ENCODE measurements around the gene CEP120.
"Not testable (repeated sequence)": the region's sequence is repeated elsewhere in the genome, so short reads cannot be mapped to it uniquely, and the experiment has no call there.

Gene CEP120

DNA sequence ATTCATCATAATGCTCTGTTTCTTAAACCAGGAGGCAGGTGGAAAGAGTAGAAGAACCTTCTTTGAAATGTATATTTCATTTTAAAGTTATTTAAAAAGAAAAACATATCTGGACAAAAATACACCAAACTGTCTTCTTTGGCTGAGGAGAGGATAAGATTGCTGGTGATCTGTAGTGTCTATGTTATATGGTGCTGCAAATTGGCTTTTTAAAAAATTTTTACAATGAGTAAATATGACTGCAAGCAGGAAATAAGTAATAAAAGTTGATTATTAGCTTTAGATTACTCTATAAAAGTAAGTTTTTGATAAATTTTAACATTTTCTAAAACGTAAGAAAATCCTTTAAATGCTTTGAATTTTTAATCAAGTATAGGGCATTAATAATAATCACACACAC is 64.9 kb downstream of the CEP120 start:
- Histone ChIP-seq H3K4me3 (no peak overlapping the region), H3K9me3 (replicated peaks in 1 of 11) (peaks cover 9 to 20% (median 16%) of the 10 kb centered on the region in 11 experiments; a peak in 19 of 22 replicates), H3K4me1 (peaks cover 0 to 19% (median 5%) of the 10 kb centered on the region in 10 experiments; a peak in 6 of 20 replicates), H3K27me3 (no peaks in the 10 kb centered on the region), H3K27ac (no peak overlapping the region), H3K4me2 (no peak overlapping the region), H3K36me3 (peaks cover 33 to 62% (median 52%) of the 10 kb centered on the region in 11 experiments; a peak in 21 of 22 replicates), H4K20me1 (no peaks in the 10 kb centered on the region), H3K9ac (no peak overlapping the region)
- no peak for TF ChIP-seq Cebpa-rat (IDR thresholded peaks at IDR 0.05)

DNA sequence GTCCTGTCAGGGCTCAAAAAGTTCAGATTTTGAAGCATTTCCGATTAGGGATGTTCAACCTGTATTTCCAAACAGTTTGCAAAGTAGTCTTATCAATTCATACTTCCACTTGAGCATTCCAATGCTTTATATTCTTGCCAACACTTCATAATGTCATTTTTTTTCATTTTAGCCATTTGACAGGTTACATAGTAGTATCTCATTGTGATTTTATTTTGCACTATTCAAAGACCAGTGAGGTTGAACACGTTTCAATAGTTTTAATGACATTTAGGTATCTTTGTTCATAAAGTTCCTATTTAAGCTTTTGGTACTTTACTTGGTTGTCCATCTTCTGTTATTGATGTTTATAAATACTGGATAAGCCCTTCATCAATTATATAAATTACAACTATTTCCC is 71.4 kb downstream of the CEP120 start:
- no peak for TF ChIP-seq Cebpa-rat (IDR thresholded peaks at IDR 0.05)
- Histone ChIP-seq H3K27me3 (no peaks in the 10 kb centered on the region), H3K27ac (no peak overlapping the region), H3K9me3 (replicated peaks in 1 of 11) (peaks cover 8 to 12% (median 9%) of the 10 kb centered on the region in 11 experiments; a peak in 18 of 22 replicates), H3K36me3 (peaks cover 28 to 45% (median 37%) of the 10 kb centered on the region in 11 experiments), H4K20me1 (no peaks in the 10 kb centered on the region), H3K9ac (no peak overlapping the region), H3K4me3 (no peak overlapping the region), H3K4me1 (peaks cover 0 to 11% (median 0%) of the 10 kb centered on the region in 10 experiments; a peak in 2 of 20 replicates), H3K4me2 (no peak overlapping the region)

DNA sequence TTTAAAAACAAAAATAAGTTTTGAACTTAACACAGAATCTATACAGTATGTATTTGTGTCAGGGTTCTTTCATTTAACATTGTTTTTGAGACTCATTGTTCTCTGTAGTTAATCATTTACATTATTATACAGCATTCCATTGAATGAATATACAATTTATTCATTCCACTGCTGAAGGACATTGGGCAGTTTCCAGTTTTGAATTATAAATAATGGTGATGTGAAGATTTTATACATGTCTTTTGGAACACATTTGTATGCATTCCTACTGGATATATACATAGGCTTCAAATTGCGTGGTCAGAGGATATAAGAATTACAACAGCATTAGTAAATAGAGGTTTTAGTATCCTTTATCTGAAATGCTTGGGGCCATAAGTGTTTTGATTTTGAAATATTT is 72.0 kb downstream of the CEP120 start:
- H3K9me3 ChIP-seq (replicated peaks in 1 of 11), result peaks cover 2 to 6% (median 3%) of the 10 kb centered on the region in 11 experiments; a peak in 18 of 22 replicates
- no peaks in the 10 kb centered on the region for H4K20me1 ChIP-seq
- H3K27me3 ChIP-seq, result no peaks in the 10 kb centered on the region
- H3K9ac ChIP-seq, result no peak overlapping the region
- peaks cover 27 to 45% (median 36%) of the 10 kb centered on the region in 11 experiments for H3K36me3 ChIP-seq
- H3K4me3 ChIP-seq, result no peak overlapping the region
- H3K4me2 ChIP-seq, result no peak overlapping the region
- no peak for TF ChIP-seq Cebpa-rat (IDR thresholded peaks at IDR 0.05)
- H3K4me1 ChIP-seq, result peaks cover 0 to 11% (median 0%) of the 10 kb centered on the region in 10 experiments; a peak in 2 of 20 replicates
- no peak overlapping the region for H3K27ac ChIP-seq

DNA sequence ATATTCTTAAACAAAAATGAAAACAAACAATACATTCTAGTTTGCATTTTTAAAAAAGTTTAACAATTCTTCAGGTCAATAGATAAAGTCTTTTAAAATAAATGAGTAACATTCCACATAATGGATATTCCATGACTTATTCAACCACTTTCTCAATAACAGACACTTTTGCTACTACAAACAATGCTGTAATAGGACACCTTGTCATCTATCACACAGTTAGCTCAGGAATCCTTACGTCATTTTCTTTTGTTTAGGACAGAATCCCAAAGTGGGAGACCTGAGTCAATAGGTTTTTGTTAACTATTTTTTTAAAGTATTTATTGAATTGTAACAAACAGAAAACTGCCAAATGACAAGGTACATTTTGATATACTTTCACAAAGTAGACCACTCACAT is 72.5 kb downstream of the CEP120 start:
- Histone ChIP-seq H3K9me3 (replicated peaks in 1 of 11) (peaks cover 0 to 4% (median 0%) of the 10 kb centered on the region in 11 experiments; a peak in 3 of 22 replicates), H3K4me1 (peaks cover 0 to 11% (median 0%) of the 10 kb centered on the region in 10 experiments; a peak in 2 of 20 replicates), H3K27ac (no peak overlapping the region), H3K9ac (no peak overlapping the region), H4K20me1 (no peaks in the 10 kb centered on the region), H3K4me2 (no peak overlapping the region), H3K27me3 (no peaks in the 10 kb centered on the region), H3K4me3 (no peak overlapping the region), H3K36me3 (peaks cover 27 to 45% (median 34%) of the 10 kb centered on the region in 11 experiments; a peak in 21 of 22 replicates)
- no peak for TF ChIP-seq Cebpa-rat (IDR thresholded peaks at IDR 0.05)

DNA sequence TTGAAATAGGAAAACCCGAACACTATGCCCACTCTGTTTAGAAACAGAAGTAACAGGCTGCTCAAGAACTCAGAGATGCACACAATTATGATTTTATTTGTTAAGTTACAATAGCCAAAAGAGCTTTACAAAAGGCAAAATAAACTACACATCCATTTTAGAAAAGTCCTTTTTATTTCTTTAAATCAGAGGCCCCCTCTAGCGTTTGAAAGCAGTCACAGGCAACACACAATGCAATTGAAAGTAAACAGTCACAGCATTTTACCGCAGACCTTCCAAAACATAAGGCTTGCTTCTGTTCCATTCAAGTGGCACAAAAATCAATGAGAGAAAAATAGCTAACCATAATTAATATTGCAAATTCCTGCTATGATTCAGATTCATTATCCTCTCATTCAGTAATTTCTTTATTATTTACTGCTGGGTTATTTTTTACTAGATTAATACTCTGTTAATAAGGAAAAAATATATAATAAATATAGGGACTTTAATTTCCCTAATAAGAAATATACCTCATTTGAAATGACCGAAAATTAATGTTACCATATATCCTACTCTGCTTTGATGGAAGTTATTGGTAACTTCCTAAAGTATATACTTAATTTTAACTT is 78.3 kb downstream of the CEP120 start:
- Histone ChIP-seq H3K4me2 (no peak overlapping the region), H4K20me1 (no peaks in the 10 kb centered on the region), H3K4me3 (no peak overlapping the region), H3K4me1 (no peaks in the 10 kb centered on the region), H3K9me3 (replicated peaks in 1 of 11) (no peaks in the 10 kb centered on the region), H3K9ac (no peak overlapping the region), H3K36me3 (peaks cover 21 to 44% (median 32%) of the 10 kb centered on the region in 11 experiments; a peak in 21 of 22 replicates), H3K27ac (no peak overlapping the region), H3K27me3 (no peaks in the 10 kb centered on the region)
- no peak for TF ChIP-seq Cebpa-rat (IDR thresholded peaks at IDR 0.05)

DNA sequence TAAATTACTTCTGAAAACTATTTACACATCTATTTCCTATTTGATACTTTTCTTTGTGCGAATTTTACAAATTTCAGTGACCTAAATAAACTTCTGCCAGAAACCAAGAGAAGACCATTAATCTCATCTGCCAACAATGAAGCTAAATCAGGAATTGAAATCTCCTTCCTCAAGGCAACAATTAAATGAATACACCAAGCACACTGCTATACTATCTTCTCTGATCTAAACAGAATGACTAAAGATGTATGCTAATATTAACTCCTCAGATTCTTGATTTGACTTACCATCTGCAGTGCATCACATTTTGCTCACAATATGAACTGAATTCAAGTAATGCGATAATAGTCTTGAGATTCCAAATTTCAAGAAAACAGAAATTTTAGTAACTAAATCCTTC is 82.3 kb downstream of the CEP120 start:
- Histone ChIP-seq H3K9ac (no peak overlapping the region), H3K9me3 (replicated peaks in 1 of 11) (no peaks in the 10 kb centered on the region), H3K4me2 (no peak overlapping the region), H3K27ac (no peak overlapping the region), H3K27me3 (no peaks in the 10 kb centered on the region), H3K4me3 (no peak overlapping the region), H3K36me3 (peaks cover 0 to 8% (median 0%) of the 10 kb centered on the region in 11 experiments; a peak in 1 of 22 replicates), H3K4me1 (no peaks in the 10 kb centered on the region), H4K20me1 (no peaks in the 10 kb centered on the region)
- TF ChIP-seq Cebpa-rat (IDR thresholded peaks at IDR 0.05), result no peak

DNA sequence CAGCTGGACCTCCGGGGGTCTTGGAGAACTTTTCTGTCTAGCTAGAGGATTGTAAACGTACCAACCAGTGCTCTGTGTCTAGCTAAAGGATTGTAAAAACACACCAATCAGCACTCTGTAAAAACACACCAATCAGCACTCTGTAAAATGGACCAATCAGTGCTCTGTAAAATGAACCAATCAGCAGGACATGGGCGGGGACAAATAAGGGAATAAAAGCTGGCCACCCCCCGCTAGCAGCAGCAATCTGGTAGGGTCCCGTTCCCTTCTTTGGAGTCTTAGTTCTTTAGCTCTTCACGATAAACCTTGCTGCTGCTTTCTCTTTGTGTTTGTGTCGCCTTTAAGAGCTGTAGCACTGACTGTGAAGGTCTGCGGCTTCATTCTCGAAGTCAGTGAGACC is 114.8 kb downstream of the CEP120 start:
- H3K4me2 ChIP-seq, H3K27me3 ChIP-seq, H3K9ac ChIP-seq: not testable (repeated sequence)

DNA sequence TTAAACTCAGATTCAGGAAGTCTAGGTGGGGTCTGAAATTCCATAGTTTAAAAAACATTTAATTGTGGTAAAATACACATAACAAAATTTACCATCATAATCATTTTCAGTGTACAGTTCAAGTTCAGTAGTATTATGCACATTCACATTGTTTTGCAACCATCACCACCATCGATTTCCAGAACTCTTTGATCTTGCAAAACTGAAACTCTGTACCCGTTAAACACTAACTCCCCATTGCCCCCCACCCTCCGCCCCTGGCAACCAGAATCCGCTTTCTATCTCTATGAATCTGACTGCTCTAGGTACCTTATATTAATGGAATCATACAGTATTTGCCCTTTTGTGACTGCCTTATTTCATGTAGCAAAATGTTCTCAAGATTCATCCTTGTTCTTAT is 117.5 kb downstream of the CEP120 start:
- Histone ChIP-seq H3K4me3 (no peak overlapping the region), H3K4me2 (no peak overlapping the region), H3K27me3 (no peaks in the 10 kb centered on the region), H4K20me1 (no peaks in the 10 kb centered on the region), H3K9me3 (replicated peaks in 1 of 11) (peaks cover 0 to 5% (median 0%) of the 10 kb centered on the region in 11 experiments; a peak in 1 of 22 replicates), H3K27ac (no peak overlapping the region), H3K4me1 (no peaks in the 10 kb centered on the region), H3K36me3 (no peaks in the 10 kb centered on the region), H3K9ac (no peak overlapping the region)
- no peak for TF ChIP-seq Cebpa-rat (IDR thresholded peaks at IDR 0.05)

More for the DNA sequence above, 114.8 kb downstream of the CEP120 start:
- H4K20me1 ChIP-seq; H3K4me1 ChIP-seq; H3K36me3 ChIP-seq; H3K27ac ChIP-seq; H3K9me3 ChIP-seq (replicated peaks in 1 of 11); H3K4me3 ChIP-seq: not testable (repeated sequence)

DNA sequence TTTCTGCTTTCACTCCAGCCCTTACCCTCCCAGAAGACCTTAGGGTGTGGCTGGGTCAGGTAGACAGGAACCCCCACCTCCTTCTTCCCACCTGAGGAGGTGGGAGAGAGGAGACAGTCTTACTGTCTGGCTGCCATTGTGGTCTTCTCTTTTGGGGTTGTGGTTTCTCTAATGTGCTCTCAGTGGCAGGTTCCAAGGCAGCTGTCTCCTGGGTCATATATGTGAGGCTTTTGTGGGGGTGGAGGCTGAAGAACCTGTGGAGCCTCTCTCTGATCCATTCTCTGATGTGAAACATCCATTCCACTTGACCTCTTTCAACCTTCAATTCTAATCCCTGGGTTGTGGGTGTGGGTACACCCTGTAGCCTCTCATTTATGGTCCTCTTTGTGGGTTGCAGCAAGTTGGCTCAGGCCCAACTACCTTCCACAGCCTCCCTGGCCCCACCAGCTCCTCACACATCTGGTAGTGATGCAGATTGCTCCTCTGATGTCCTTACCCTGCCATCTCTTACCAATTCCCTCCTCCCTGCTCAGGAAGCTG is 118.4 kb downstream of the CEP120 start:
- Histone ChIP-seq H3K9ac (no peak overlapping the region), H3K36me3 (no peaks in the 10 kb centered on the region), H3K27me3 (no peaks in the 10 kb centered on the region), H3K4me3 (no peak overlapping the region), H3K9me3 (replicated peaks in 1 of 11) (peaks cover 4 to 13% (median 7%) of the 10 kb centered on the region in 11 experiments; a peak in 12 of 22 replicates), H3K4me2 (no peak overlapping the region), H3K4me1 (no peaks in the 10 kb centered on the region), H4K20me1 (no peaks in the 10 kb centered on the region), H3K27ac (no peak overlapping the region)
- TF ChIP-seq Cebpa-rat (IDR thresholded peaks at IDR 0.05), result no peak

DNA sequence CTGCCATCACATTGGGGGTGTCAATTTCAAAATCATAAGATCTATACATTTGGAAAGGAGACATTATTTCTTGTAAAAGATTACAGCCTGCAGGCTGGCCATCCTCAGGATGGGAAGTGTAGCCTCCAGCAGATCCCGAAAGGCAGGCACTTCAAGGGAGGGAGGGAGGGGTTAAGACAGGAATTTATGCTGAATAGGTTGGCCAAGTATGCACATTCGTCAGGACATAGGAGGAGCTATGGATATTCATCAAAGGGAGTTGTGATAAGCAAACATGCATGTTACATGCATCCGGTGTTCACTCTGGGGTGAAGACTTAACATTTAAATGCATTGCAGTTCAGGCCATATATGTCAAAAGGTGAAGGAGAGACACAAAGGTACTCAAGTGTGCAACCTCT is 119.4 kb downstream of the CEP120 start:
- Histone ChIP-seq H3K27ac (no peak overlapping the region), H4K20me1 (no peaks in the 10 kb centered on the region), H3K27me3 (no peaks in the 10 kb centered on the region), H3K36me3 (no peaks in the 10 kb centered on the region), H3K9ac (no peak overlapping the region), H3K4me3 (no peak overlapping the region), H3K4me1 (no peaks in the 10 kb centered on the region), H3K9me3 (replicated peaks in 1 of 11) (peaks cover 11 to 21% (median 13%) of the 10 kb centered on the region in 11 experiments; a peak in 16 of 22 replicates), H3K4me2 (no peak overlapping the region)
- TF ChIP-seq Cebpa-rat (IDR thresholded peaks at IDR 0.05), result no peak

Data from BLaER1 treated with 17β-estradiol and CSF1 and Interleukin-3, amounts not matched to agents 10 nM and 100 nM (cell line).